HCT116 (cell line): Measurements from ENCODE around the gene ALK. TPM values are rescaled to one million over a fixed set of nuclear protein-coding genes. Genes with fewer than 3 reads are reported as not detected.

Source experiments
- ATAC-seq: fragments of 200-7000 bp; cut with Tn5 transposase; 2 replicates; pipeline ENCODE4 v1.9.1; 2020; ENCODE audit warnings: mild to moderate bottlenecking, moderate library complexity
- BruUV-seq: library from RNA; stranded (reverse); fragments of 400-500 nt; replicated peaks from 2 replicates; lab custom pipeline; 2021; lab: Mats Ljungman, UMichigan
- CTCF ChIA-PET: fragments of 300-600 bp; sonication (Branson Sonifier 250); formaldehyde crosslinking; loops from one replicate; lab custom pipeline; 2021; ENCODE audit warnings: antibody characterized with exemption; lab: Charles Lee
- POLR2A ChIA-PET: fragments of 300-600, 350-600 bp; sonication (Branson Sonifier 250); formaldehyde crosslinking; loops from one replicate; lab custom pipeline; 2021; ENCODE audit warnings: antibody characterized with exemption; lab: Charles Lee
- RAD21 ChIA-PET, 2 experiments: fragments of 300-600 bp; sonication (Branson Sonifier 250); formaldehyde crosslinking; loops; one replicate each; lab custom pipeline; 2023; ENCODE audit warnings: low total read pairs in 2 of 2; ENCODE audit not compliant: uncharacterized antibody in 2 of 2, unreplicated experiment in 2 of 2, low non-redundant PET in 1 of 2; lab: Charles Lee
- DNase-seq: peaks from one replicate; pipeline ENCODE4 v3.0.0-alpha.2; 2010; ENCODE audit warnings: low read depth, low spot score
- H2AFZ ChIP-seq: fragments of 200-600 bp; shearing (Covaris generic), sonication (generic); 2 replicates; pipeline ENCODE4 v1.6.1; 2017; ENCODE audit warnings: low read depth, mixed run types, mixed read lengths, antibody characterized with exemption, low read length; ENCODE audit not compliant: poor library complexity, severe bottlenecking
- H3K27ac ChIP-seq: 2 replicates; pipeline ENCODE4 v1.5.1; 2012; ENCODE audit warnings: low read depth, low read length
- H3K27me3 ChIP-seq: fragments of 200-600 bp; sonication (generic); 2 replicates; pipeline ENCODE4 v1.6.1; 2016; ENCODE audit warnings: mixed run types, low read length, mixed read lengths; ENCODE audit not compliant: insufficient read depth
- H3K36me3 ChIP-seq, 2 experiments: fragments of 200-500 bp in 1 of 2; fragments of 200-600 bp in 1 of 2; sonication (Bioruptor generic) in 1 of 2; sonication (generic) in 1 of 2; 2 replicates each; pipeline versions ENCODE4 v1.5.1 to v1.6.1; 2014 to 2016; ENCODE audit warnings: low read length in 2 of 2, inconsistent platforms in 1 of 2, mixed read lengths in 1 of 2, mixed run types in 1 of 2; ENCODE audit not compliant: insufficient read depth in 2 of 2, control insufficient read depth in 1 of 2
- H3K4me1 ChIP-seq, 2 experiments: fragments of 200-600 bp in 1 of 2; sonication (generic) in 1 of 2; 2 replicates each; pipeline versions ENCODE4 v1.5.1 to v1.6.1; 2012 to 2017; ENCODE audit warnings: low read length in 2 of 2, inconsistent platforms in 1 of 2, mild to moderate bottlenecking in 1 of 2, mixed read lengths in 1 of 2, mixed run types in 1 of 2, moderate library complexity in 1 of 2; ENCODE audit not compliant: insufficient read depth in 2 of 2, control insufficient read depth in 1 of 2
- H3K4me2 ChIP-seq: fragments of 200-600 bp; sonication (generic); 2 replicates; pipeline ENCODE4 v1.6.1; 2017; ENCODE audit warnings: mixed run types, low read length, mixed read lengths
- H3K4me3 ChIP-seq, 2 experiments: fragments of 200-600 bp in 1 of 2; sonication (generic) in 1 of 2; replicated peaks in 1 of 2; 2 replicates each; pipeline ENCODE4 v1.5.1; 2011 to 2016; ENCODE audit warnings: low read length in 2 of 2, control low read depth in 1 of 2, low read depth in 1 of 2, mild to moderate bottlenecking in 1 of 2, mixed read lengths in 1 of 2, mixed run types in 1 of 2
- H3K79me2 ChIP-seq: fragments of 200-600 bp; sonication (generic); 2 replicates; pipeline ENCODE4 v1.6.1; 2017; ENCODE audit warnings: mild to moderate bottlenecking, mixed run types, low read length, moderate library complexity, mixed read lengths; ENCODE audit not compliant: insufficient read depth
- H3K9ac ChIP-seq: fragments of 200-600 bp; sonication (generic); 2 replicates; pipeline ENCODE4 v1.6.1; 2016; ENCODE audit warnings: low read length, mixed read lengths
- H3K9me2 ChIP-seq: fragments of 200-600 bp; sonication (generic), shearing (Covaris generic); 2 replicates; pipeline ENCODE4 v1.6.1; 2017; ENCODE audit warnings: mixed run types, mild to moderate bottlenecking, moderate library complexity; ENCODE audit not compliant: insufficient read depth
- H3K9me3 ChIP-seq, 2 experiments: fragments of 200-500 bp in 1 of 2; fragments of 200-600 bp in 1 of 2; sonication (Bioruptor generic) in 1 of 2; sonication (generic) in 1 of 2; 2 replicates each; pipeline ENCODE4 v1.6.1; 2014 to 2017; ENCODE audit warnings: low read length in 2 of 2, mixed read lengths in 2 of 2, inconsistent platforms in 1 of 2, low read depth in 1 of 2, mild to moderate bottlenecking in 1 of 2, mixed run types in 1 of 2, moderate library complexity in 1 of 2; ENCODE audit not compliant: control insufficient read depth in 1 of 2, insufficient read depth in 1 of 2
- H4K20me1 ChIP-seq: fragments of 200-600 bp; sonication (generic), shearing (Covaris generic); 2 replicates; pipeline ENCODE4 v1.6.1; 2017; ENCODE audit warnings: mixed run types, mild to moderate bottlenecking, moderate library complexity; ENCODE audit not compliant: insufficient read depth
- ATF3 ChIP-seq: IDR thresholded peaks from 2 replicates; pipeline ENCODE4 v1.6.1; 2012
- EZH2 ChIP-seq: fragments of 200-600 bp; sonication (generic); IDR thresholded peaks from 2 replicates; pipeline ENCODE4 v1.6.1; 2017; ENCODE audit warnings: antibody characterized with exemption, mixed run types
- FOSL1 ChIP-seq: IDR thresholded peaks from 2 replicates; pipeline ENCODE4 v1.6.1; 2012; ENCODE audit warnings: low read depth
- SP1 ChIP-seq: IDR thresholded peaks from 2 replicates; pipeline ENCODE4 v1.6.1; 2012; ENCODE audit warnings: low read depth
- TCF7L2 ChIP-seq: IDR thresholded peaks from 2 replicates; pipeline ENCODE4 v1.7.0; 2011; ENCODE audit warnings: borderline replicate concordance, inconsistent platforms; ENCODE audit not compliant: insufficient read depth, insufficient read length; ENCODE audit errors: extremely low read depth
- intact Hi-C: fragments of 100-400 bp; cut with micrococcal nuclease; formaldehyde crosslinking; loops from 2 replicates; pipeline ENCODE4 v1.10.0; 2022
- total RNA-seq: library from RNA; stranded (reverse); gene quantifications from one replicate; pipeline ENCODE4 v1.2.1, GENCODE V29; 2021; ENCODE audit not compliant: unreplicated experiment

The ALK gene
- total RNA-seq, 1 experiment from 2014 or later = not detected

- no peak for TF ChIP-seq ATF3
- no peak for TF ChIP-seq EZH2
- no peak for TF ChIP-seq SP1
- TF ChIP-seq, all 23 proteins: peak for 0
- BruUV-seq = no TSS peak
- ChIA-PET POLR2A (no interaction called here), CTCF (no interaction called here), RAD21 (no interaction called here)
- no peaks in the 10 kb centered on the region for H3K9me3 ChIP-seq
- H3K4me2 ChIP-seq = no peak overlapping the region
- DNase-seq (no peak), ATAC-seq (no peak)
- intact Hi-C loops = no loop called here
- no peaks in the 10 kb centered on the region for H4K20me1 ChIP-seq
- H3K27ac ChIP-seq = no peak overlapping the region
- H3K4me1 ChIP-seq = no peaks in the 10 kb centered on the region
- no peak overlapping the region for H2AFZ ChIP-seq
- H3K9ac ChIP-seq = no peak overlapping the region
- H3K27me3 ChIP-seq = peaks cover 37% of the 10 kb centered on the region; the same call in 1 of the 2 replicates
- no peak overlapping the region for H3K4me3 ChIP-seq
- H3K36me3 ChIP-seq = no peaks in the 10 kb centered on the region
- no peaks in the 10 kb centered on the region for H3K79me2 ChIP-seq
- H3K9me2 ChIP-seq = no peaks in the 10 kb centered on the region
Observed at GRCh38 chr2:29705616-29706015, 215.8 kb downstream of the ALK start.

- H2AFZ ChIP-seq = no peak overlapping the region
- H3K9me2 ChIP-seq = no peaks in the 10 kb centered on the region
- H3K4me1 ChIP-seq = no peaks in the 10 kb centered on the region
- ChIA-PET POLR2A (no interaction called here), RAD21 (no interaction called here), CTCF (no interaction called here)
- intact Hi-C loops = no loop called here
- peaks cover 40% of the 10 kb centered on the region; the same call in 1 of the 2 replicates for H3K27me3 ChIP-seq
- TF ChIP-seq TCF7L2 (no peak), SP1 (no peak), FOSL1 (no peak), ATF3 (no peak)
- no peak overlapping the region for H3K9ac ChIP-seq
- H3K4me2 ChIP-seq = no peak overlapping the region
- BruUV-seq = no TSS peak
- DNase-seq (no peak), ATAC-seq (no peak)
- H3K4me3 ChIP-seq = no peak overlapping the region
- H3K9me3 ChIP-seq = no peaks in the 10 kb centered on the region
- no peaks in the 10 kb centered on the region for H4K20me1 ChIP-seq
- H3K27ac ChIP-seq = no peak overlapping the region
- no peaks in the 10 kb centered on the region for H3K79me2 ChIP-seq
- no peaks in the 10 kb centered on the region for H3K36me3 ChIP-seq
Observed at GRCh38 chr2:29703336-29703735, 218.1 kb downstream of the ALK start.
